Thoracic aorta (tissue), 2 donors: ENCODE results near the gene EVA1A. TPM values are rescaled to one million over a fixed set of nuclear protein-coding genes. Genes with fewer than 3 reads are reported as not detected.

Source experiments
- ATAC-seq: fragments of 150-250 bp; one replicate; pipeline ENCODE4 v1.8.0; 2017; ENCODE audit warnings: low read depth; ENCODE audit not compliant: insufficient number of reproducible peaks, low FRiP score
- DNase-seq: peaks from one replicate; pipeline ENCODE4 v3.0.0-alpha.2; 2020; ENCODE audit warnings: low spot score
- H3K27ac ChIP-seq, 2 donors: fragments of 200-600 bp; sonication (generic); 1 replicate in 1 of 2; 2 replicates in 1 of 2; pipeline ENCODE4 v1.5.1; 2016; ENCODE audit warnings: mild to moderate bottlenecking in 2 of 2, moderate library complexity in 2 of 2
- H3K27me3 ChIP-seq: fragments of 200-600 bp; sonication (generic); replicated peaks from 2 replicates; pipeline ENCODE4 v1.6.0; 2016; ENCODE audit warnings: mild to moderate bottlenecking; ENCODE audit not compliant: insufficient read depth
- H3K36me3 ChIP-seq: fragments of 200-600 bp; sonication (generic); one replicate; pipeline ENCODE4 v1.5.1; 2016
- H3K4me1 ChIP-seq, 2 donors: fragments of 200-600 bp; sonication (generic); 1 replicate in 1 of 2; 2 replicates in 1 of 2; pipeline versions ENCODE4 v1.5.1 to v1.6.0; 2016; ENCODE audit warnings: low read depth in 2 of 2, mild to moderate bottlenecking in 1 of 2; ENCODE audit not compliant: control insufficient read depth in 1 of 2
- H3K4me3 ChIP-seq: fragments of 200-600 bp; sonication (generic); 2 replicates; pipeline ENCODE4 v1.5.1; 2016; ENCODE audit warnings: mild to moderate bottlenecking
- H3K9me3 ChIP-seq: fragments of 200-600 bp; sonication (generic); 2 replicates; pipeline ENCODE4 v1.5.1; 2016
- total RNA-seq, 2 donors: library from RNA; depleted of rRNA; stranded (reverse); fragments of >200 nt; gene quantifications; one replicate each; pipeline versions ENCODE4 v1.1.0 to v1.2.3, GENCODE V29; 2016
- TF ChIP-seq, protein P1 (sequence below): fragments of 200-600 bp; sonication (generic); IDR thresholded peaks from one replicate; pipeline ENCODE4 v1.5.1; 2019; ENCODE audit warnings: antibody characterized with exemption

The EVA1A gene
- total RNA-seq, 2 donors from 2014 or later = 1.1 TPM; not detected in 1

DNA sequence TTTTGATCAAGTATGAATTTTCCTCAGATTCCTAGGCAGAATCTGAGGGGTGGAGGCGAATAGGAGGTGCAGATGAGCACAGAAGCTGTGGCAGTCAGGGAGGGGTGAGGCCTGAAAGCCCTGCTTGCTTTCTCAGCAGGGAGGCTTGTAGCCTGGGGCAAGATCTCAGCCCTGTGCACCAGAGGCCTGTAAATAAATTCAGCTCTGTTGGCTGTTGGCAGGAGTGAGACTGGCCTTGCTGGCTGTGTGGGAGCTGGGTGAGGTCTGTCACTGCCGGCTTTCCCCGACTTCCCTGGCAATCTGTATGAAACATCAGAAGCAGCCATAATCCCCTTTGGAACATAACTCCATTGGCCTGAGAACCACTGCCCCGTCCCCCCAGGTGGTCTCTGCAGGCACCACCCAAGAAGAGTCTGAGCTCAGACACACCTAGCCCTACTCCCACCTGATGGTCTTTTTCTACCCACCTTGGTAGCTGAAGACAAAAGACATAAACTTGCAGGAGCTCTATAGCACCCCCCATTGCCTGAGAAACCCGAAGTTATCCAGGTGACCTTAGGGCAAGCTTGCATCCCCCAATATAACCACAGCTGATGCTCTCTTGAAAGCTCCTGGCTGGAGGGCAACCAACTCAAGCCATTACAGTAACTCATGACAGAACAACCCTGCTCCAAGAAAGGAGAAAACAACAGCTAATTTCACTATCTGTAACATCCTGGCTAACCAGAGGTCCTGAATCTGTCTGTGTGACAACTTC is 32.3 kb downstream of the EVA1A start:
- no peak overlapping the region for H3K4me3 ChIP-seq
- no peaks in the 10 kb centered on the region for H3K9me3 ChIP-seq
- no peak overlapping the region for H3K27ac ChIP-seq
- TF ChIP-seq, protein P1, sequence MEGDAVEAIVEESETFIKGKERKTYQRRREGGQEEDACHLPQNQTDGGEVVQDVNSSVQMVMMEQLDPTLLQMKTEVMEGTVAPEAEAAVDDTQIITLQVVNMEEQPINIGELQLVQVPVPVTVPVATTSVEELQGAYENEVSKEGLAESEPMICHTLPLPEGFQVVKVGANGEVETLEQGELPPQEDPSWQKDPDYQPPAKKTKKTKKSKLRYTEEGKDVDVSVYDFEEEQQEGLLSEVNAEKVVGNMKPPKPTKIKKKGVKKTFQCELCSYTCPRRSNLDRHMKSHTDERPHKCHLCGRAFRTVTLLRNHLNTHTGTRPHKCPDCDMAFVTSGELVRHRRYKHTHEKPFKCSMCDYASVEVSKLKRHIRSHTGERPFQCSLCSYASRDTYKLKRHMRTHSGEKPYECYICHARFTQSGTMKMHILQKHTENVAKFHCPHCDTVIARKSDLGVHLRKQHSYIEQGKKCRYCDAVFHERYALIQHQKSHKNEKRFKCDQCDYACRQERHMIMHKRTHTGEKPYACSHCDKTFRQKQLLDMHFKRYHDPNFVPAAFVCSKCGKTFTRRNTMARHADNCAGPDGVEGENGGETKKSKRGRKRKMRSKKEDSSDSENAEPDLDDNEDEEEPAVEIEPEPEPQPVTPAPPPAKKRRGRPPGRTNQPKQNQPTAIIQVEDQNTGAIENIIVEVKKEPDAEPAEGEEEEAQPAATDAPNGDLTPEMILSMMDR = no peak
- H3K36me3 ChIP-seq = no peaks in the 10 kb centered on the region
- H3K4me1 ChIP-seq = no peaks in the 10 kb centered on the region
- no peak for DNase-seq
- ATAC-seq = no peak
- H3K27me3 ChIP-seq = no peaks in the 10 kb centered on the region

GRCh38 chr2:75527676-75528075 is 33.1 kb downstream of the EVA1A start:
- ATAC-seq (no peak), DNase-seq (no peak)
- Histone ChIP-seq H3K4me3 (no peak overlapping the region), H3K27me3 (no peaks in the 10 kb centered on the region), H3K36me3 (no peaks in the 10 kb centered on the region), H3K4me1 (no peaks in the 10 kb centered on the region), H3K9me3 (no peaks in the 10 kb centered on the region), H3K27ac (no peak overlapping the region)
- TF ChIP-seq, protein P1 = no peak

DNA sequence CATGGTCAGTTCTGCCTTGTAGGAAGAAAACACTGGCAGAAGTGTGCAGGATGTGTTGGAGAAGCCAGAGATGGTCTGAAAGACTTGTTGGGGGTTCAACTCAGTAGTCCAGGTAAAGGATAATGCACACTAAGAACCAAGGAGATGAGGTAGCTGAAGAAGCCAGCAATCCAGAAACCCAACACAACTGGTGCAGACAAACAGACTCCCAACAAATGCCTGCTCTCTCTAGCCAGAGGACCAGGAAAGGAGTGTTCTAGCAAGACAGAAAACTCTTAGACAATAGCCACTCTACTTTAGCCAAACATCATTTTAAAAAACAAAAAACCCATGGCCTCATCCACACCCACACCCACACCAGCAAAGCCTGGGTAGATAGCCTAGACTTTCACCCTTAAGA is 33.9 kb downstream of the EVA1A start:
- ATAC-seq = no peak
- H3K36me3 ChIP-seq = no peaks in the 10 kb centered on the region
- no peaks in the 10 kb centered on the region for H3K4me1 ChIP-seq
- H3K27ac ChIP-seq = no peak overlapping the region
- no peaks in the 10 kb centered on the region for H3K9me3 ChIP-seq
- TF ChIP-seq, protein P1 = no peak
- H3K27me3 ChIP-seq = no peaks in the 10 kb centered on the region
- no peak overlapping the region for H3K4me3 ChIP-seq
- DNase-seq = no peak

- no peak for ATAC-seq
Observed at GRCh38 chr2:75525434-75526310, 35.1 kb downstream of the EVA1A start.

More at GRCh38 chr2:75525434-75526310, 35.1 kb downstream of the EVA1A start:
- H3K27me3 ChIP-seq = no peaks in the 10 kb centered on the region
- no peaks in the 10 kb centered on the region for H3K36me3 ChIP-seq
- TF ChIP-seq, protein P1 = no peak
- DNase-seq = no peak
- no peaks in the 10 kb centered on the region for H3K9me3 ChIP-seq
- H3K27ac ChIP-seq = no peak overlapping the region
- no peak overlapping the region for H3K4me3 ChIP-seq
- no peaks in the 10 kb centered on the region for H3K4me1 ChIP-seq
